Liver (tissue), 9 donors: ENCODE results near the gene NELL1. TPM values are rescaled to one million over a fixed set of nuclear protein-coding genes. Genes with fewer than 3 reads are reported as not detected.

Source experiments
- DNase-seq: peaks from one replicate; pipeline ENCODE4 v3.0.0-alpha.2; 2017; ENCODE audit warnings: low spot score
- H3K27ac ChIP-seq, 2 donors: one replicate each; pipeline ENCODE4 v1.7.0; 2013; ENCODE audit warnings: inconsistent platforms in 2 of 2, low read length in 2 of 2, control low read depth in 1 of 2, low read depth in 1 of 2, mild to moderate bottlenecking in 1 of 2
- H3K27me3 ChIP-seq, 4 donors: one replicate each; pipeline versions ENCODE4 v1.6.1 to v1.7.0; 2013; ENCODE audit warnings: low read length in 3 of 4, inconsistent platforms in 1 of 4, mild to moderate bottlenecking in 1 of 4, moderate library complexity in 1 of 4; ENCODE audit not compliant: control insufficient read depth in 4 of 4, insufficient read depth in 4 of 4
- H3K36me3 ChIP-seq, 4 donors: one replicate each; pipeline versions ENCODE4 v1.6.1 to v1.7.0; 2013; ENCODE audit warnings: low read length in 3 of 4, mild to moderate bottlenecking in 3 of 4, low read depth in 1 of 4, moderate library complexity in 1 of 4; ENCODE audit not compliant: control insufficient read depth in 4 of 4, insufficient read depth in 3 of 4
- H3K4me1 ChIP-seq, 4 donors: one replicate each; pipeline versions ENCODE4 v1.6.1 to v1.7.0; 2013; ENCODE audit warnings: low read length in 3 of 4, mild to moderate bottlenecking in 3 of 4, moderate library complexity in 1 of 4; ENCODE audit not compliant: control insufficient read depth in 4 of 4, insufficient read depth in 4 of 4
- H3K4me3 ChIP-seq, 3 donors: one replicate each; pipeline versions ENCODE4 v1.6.1 to v1.7.0; 2013; ENCODE audit warnings: low read length in 3 of 3, control low read depth in 1 of 3, low read depth in 1 of 3, mild to moderate bottlenecking in 1 of 3
- H3K9ac ChIP-seq, 2 donors: one replicate each; pipeline ENCODE4 v1.7.0; 2013; ENCODE audit warnings: low read length in 2 of 2, mild to moderate bottlenecking in 2 of 2, moderate library complexity in 2 of 2, control low read depth in 1 of 2, low read depth in 1 of 2
- H3K9me3 ChIP-seq, 4 donors: one replicate each; pipeline versions ENCODE4 v1.6.1 to v1.7.0; 2013; ENCODE audit warnings: low read length in 3 of 4; ENCODE audit not compliant: control insufficient read depth in 4 of 4
- EGR1 ChIP-seq, 2 donors: IDR thresholded peaks; 2 replicates each; pipeline ENCODE4 v1.6.1; 2016 to 2018; ENCODE audit warnings: antibody characterized with exemption in 2 of 2, low read depth in 2 of 2
- FOXA1 ChIP-seq: IDR thresholded peaks from 2 replicates; pipeline ENCODE4 v1.6.1; 2016; ENCODE audit warnings: antibody characterized with exemption
- FOXA2 ChIP-seq: IDR thresholded peaks from 2 replicates; pipeline ENCODE4 v1.6.1; 2016; ENCODE audit warnings: antibody characterized with exemption
- GABPA ChIP-seq, 2 donors: IDR thresholded peaks in 1 of 2; conservative IDR thresholded peaks in 1 of 2; 2 replicates each; pipeline ENCODE4 v1.6.1; 2016; ENCODE audit warnings: antibody characterized with exemption in 2 of 2, mild to moderate bottlenecking in 1 of 2, moderate library complexity in 1 of 2
- HNF4A ChIP-seq, 2 donors: conservative IDR thresholded peaks; 2 replicates each; pipeline ENCODE4 v1.6.1; 2016; ENCODE audit warnings: antibody characterized with exemption in 2 of 2, mild to moderate bottlenecking in 2 of 2
- HNF4G ChIP-seq: IDR thresholded peaks from 2 replicates; pipeline ENCODE4 v1.6.1; 2016; ENCODE audit warnings: antibody characterized with exemption
- JUND ChIP-seq, 2 donors: IDR thresholded peaks; 2 replicates each; pipeline ENCODE4 v1.6.1; 2016; ENCODE audit warnings: antibody characterized with exemption in 2 of 2
- NR2F2 ChIP-seq: IDR thresholded peaks from 2 replicates; pipeline ENCODE4 v1.6.1; 2016; ENCODE audit warnings: antibody characterized with exemption
- RAD21 ChIP-seq, 2 donors: IDR thresholded peaks; 2 replicates each; pipeline ENCODE4 v1.6.1; 2016; ENCODE audit warnings: antibody characterized with exemption in 2 of 2, mild to moderate bottlenecking in 2 of 2
- RXRA ChIP-seq, 2 donors: IDR thresholded peaks; 2 replicates each; pipeline ENCODE4 v1.6.1; 2017 to 2018; ENCODE audit warnings: antibody characterized with exemption in 2 of 2, mild to moderate bottlenecking in 1 of 2
- SP1 ChIP-seq: IDR thresholded peaks from 2 replicates; pipeline ENCODE4 v1.6.1; 2018; ENCODE audit warnings: antibody characterized with exemption, mild to moderate bottlenecking
- TAF1 ChIP-seq: conservative IDR thresholded peaks from 2 replicates; pipeline ENCODE4 v1.6.1; 2016; ENCODE audit warnings: antibody characterized with exemption, mild to moderate bottlenecking
- YY1 ChIP-seq: IDR thresholded peaks from 2 replicates; pipeline ENCODE4 v1.6.1; 2016; ENCODE audit warnings: antibody characterized with exemption, mild to moderate bottlenecking
- WGBS: extraction: QIAGEN DNeasy Blood & Tissue Kit; methylation state at CpG from one replicate; pipeline ENCODE4 v1.1.7; 2013; 5-methylcytosine and 5-hydroxymethylcytosine counted together
- polyA plus RNA-seq, 2 donors: library from polyadenylated mRNA; stranded (reverse) in 1 of 2; unstranded in 1 of 2; fragments of 200-250 nt in 1 of 2; fragments of >200 nt in 1 of 2; fragmentation: Nextera tagmentation in 1 of 2; extraction: Ambion mirVana in 1 of 2; gene quantifications; one replicate each; pipeline versions ENCODE4 v1.2.1 to v1.2.3, GENCODE V29; 2013 to 2015
- total RNA-seq, 2 donors: library from RNA; depleted of rRNA; stranded (reverse); fragments of >200 nt; gene quantifications; one replicate each; pipeline ENCODE4 v1.2.3, GENCODE V29; 2014
- TF ChIP-seq, protein P1 (sequence below): IDR thresholded peaks from 2 replicates; pipeline ENCODE4 v1.6.1; 2016; ENCODE audit warnings: antibody characterized with exemption
- TF ChIP-seq, protein P2 (sequence below): IDR thresholded peaks from 2 replicates; pipeline ENCODE4 v1.6.1; 2016; ENCODE audit warnings: antibody characterized with exemption
- TF ChIP-seq, protein P3 (sequence below): IDR thresholded peaks from 2 replicates; pipeline ENCODE4 v1.6.1; 2016; ENCODE audit warnings: antibody characterized with exemption
- TF ChIP-seq, protein P4 (sequence below): fragments of 150-350 bp; IDR thresholded peaks from 2 replicates; pipeline ENCODE4 v1.5.1; 2017; ENCODE audit warnings: improper control_type of control experiment, low read depth, low read length; ENCODE audit not compliant: missing input control
- donor health status: healthy.
- donor health status: healthy.
- donor health status: healthy.
- donor health status: healthy.
- donor health status: healthy.

The NELL1 gene
- total and polyA plus RNA-seq, 4 donors: not detected

GRCh38 chr11:20688761-20689160, 19.4 kb downstream of the NELL1 start:
- 52% methylated on average over 3 of the region's 3 CpGs for WGBS
- Histone ChIP-seq H3K27me3 (no peaks in the 10 kb centered on the region), H3K4me3 (no peak overlapping the region), H3K4me1 (no peaks in the 10 kb centered on the region), H3K27ac (no peak overlapping the region), H3K9ac (no peak overlapping the region), H3K36me3 (no peaks in the 10 kb centered on the region), H3K9me3 (no peaks in the 10 kb centered on the region)
- DNase-seq: no peak
- TF ChIP-seq, protein P1, sequence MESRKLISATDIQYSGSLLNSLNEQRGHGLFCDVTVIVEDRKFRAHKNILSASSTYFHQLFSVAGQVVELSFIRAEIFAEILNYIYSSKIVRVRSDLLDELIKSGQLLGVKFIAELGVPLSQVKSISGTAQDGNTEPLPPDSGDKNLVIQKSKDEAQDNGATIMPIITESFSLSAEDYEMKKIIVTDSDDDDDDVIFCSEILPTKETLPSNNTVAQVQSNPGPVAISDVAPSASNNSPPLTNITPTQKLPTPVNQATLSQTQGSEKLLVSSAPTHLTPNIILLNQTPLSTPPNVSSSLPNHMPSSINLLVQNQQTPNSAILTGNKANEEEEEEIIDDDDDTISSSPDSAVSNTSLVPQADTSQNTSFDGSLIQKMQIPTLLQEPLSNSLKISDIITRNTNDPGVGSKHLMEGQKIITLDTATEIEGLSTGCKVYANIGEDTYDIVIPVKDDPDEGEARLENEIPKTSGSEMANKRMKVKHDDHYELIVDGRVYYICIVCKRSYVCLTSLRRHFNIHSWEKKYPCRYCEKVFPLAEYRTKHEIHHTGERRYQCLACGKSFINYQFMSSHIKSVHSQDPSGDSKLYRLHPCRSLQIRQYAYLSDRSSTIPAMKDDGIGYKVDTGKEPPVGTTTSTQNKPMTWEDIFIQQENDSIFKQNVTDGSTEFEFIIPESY: no peak
- TF ChIP-seq RXRA (IDR thresholded peaks at IDR 0.05) (no peak), RAD21 (IDR thresholded peaks at IDR 0.05) (no peak), TAF1 (no peak), HNF4A (conservative IDR thresholded peaks at IDR 0.05) (no peak), NR2F2 (no peak), EGR1 (IDR thresholded peaks at IDR 0.05; ENCODE audit: low read depth in 2 of 2) (no peak), FOXA1 (no peak)
- TF ChIP-seq, protein P2, sequence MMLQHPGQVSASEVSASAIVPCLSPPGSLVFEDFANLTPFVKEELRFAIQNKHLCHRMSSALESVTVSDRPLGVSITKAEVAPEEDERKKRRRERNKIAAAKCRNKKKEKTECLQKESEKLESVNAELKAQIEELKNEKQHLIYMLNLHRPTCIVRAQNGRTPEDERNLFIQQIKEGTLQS: no peak
- TF ChIP-seq, protein P3, sequence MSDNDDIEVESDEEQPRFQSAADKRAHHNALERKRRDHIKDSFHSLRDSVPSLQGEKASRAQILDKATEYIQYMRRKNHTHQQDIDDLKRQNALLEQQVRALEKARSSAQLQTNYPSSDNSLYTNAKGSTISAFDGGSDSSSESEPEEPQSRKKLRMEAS: no peak

- Histone ChIP-seq H3K9me3 (no peaks in the 10 kb centered on the region), H3K36me3 (no peaks in the 10 kb centered on the region), H3K27me3 (no peaks in the 10 kb centered on the region), H3K27ac (no peak overlapping the region), H3K9ac (no peak overlapping the region), H3K4me3 (no peak overlapping the region), H3K4me1 (no peaks in the 10 kb centered on the region)
- 52% methylated on average over 6 of the region's 6 CpGs for WGBS
- no peak for TF ChIP-seq HNF4A (conservative IDR thresholded peaks at IDR 0.05)
- TF ChIP-seq RXRA (IDR thresholded peaks at IDR 0.05): no peak
- no peak for TF ChIP-seq RAD21 (IDR thresholded peaks at IDR 0.05)
- TF ChIP-seq EGR1 (IDR thresholded peaks at IDR 0.05; ENCODE audit: low read depth in 2 of 2): no peak
- no peak for TF ChIP-seq TAF1
- TF ChIP-seq NR2F2: no peak
- TF ChIP-seq FOXA2: no peak
- no peak for DNase-seq
Measured at GRCh38 chr11:20707876-20708275, 38.5 kb downstream of the NELL1 start.

DNA sequence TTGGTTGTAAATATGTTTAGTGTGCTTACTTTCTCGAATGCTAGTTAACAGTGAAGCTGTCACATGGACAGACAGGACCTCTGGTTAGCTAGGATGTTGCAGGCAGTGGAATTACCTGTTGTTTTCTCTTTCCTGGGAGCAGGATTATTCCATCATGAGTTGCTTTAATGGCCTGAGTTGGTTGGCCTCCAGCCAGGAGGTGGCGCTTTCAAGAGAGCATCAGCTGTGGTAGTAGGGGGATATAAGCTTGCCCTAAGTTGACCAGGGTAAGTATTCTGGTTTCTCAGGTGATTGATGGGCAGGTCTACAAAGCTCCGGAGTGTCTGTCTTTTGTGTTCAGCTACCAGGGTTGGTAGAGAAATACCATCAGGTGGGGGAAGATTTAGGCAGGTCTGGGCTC, 43.5 kb downstream of the NELL1 start:
- no peak for DNase-seq
- 71% methylated on average over 3 of the region's 3 CpGs for WGBS
- Histone ChIP-seq H3K9ac (no peak overlapping the region), H3K27me3 (peaks cover 0 to 2% (median 0%) of the 10 kb centered on the region in 4 donors), H3K27ac (no peak overlapping the region), H3K36me3 (no peaks in the 10 kb centered on the region), H3K4me1 (no peaks in the 10 kb centered on the region), H3K9me3 (no peaks in the 10 kb centered on the region), H3K4me3 (no peak overlapping the region)
- no peak for TF ChIP-seq SP1
- no peak for TF ChIP-seq RAD21 (IDR thresholded peaks at IDR 0.05)
- TF ChIP-seq, protein P4, sequence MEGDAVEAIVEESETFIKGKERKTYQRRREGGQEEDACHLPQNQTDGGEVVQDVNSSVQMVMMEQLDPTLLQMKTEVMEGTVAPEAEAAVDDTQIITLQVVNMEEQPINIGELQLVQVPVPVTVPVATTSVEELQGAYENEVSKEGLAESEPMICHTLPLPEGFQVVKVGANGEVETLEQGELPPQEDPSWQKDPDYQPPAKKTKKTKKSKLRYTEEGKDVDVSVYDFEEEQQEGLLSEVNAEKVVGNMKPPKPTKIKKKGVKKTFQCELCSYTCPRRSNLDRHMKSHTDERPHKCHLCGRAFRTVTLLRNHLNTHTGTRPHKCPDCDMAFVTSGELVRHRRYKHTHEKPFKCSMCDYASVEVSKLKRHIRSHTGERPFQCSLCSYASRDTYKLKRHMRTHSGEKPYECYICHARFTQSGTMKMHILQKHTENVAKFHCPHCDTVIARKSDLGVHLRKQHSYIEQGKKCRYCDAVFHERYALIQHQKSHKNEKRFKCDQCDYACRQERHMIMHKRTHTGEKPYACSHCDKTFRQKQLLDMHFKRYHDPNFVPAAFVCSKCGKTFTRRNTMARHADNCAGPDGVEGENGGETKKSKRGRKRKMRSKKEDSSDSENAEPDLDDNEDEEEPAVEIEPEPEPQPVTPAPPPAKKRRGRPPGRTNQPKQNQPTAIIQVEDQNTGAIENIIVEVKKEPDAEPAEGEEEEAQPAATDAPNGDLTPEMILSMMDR: no peak
- no peak for TF ChIP-seq EGR1 (IDR thresholded peaks at IDR 0.05; ENCODE audit: low read depth in 2 of 2)
- TF ChIP-seq NR2F2: no peak
- no peak for TF ChIP-seq FOXA2
- no peak for TF ChIP-seq HNF4G
- TF ChIP-seq, protein P3: no peak
- no peak for TF ChIP-seq RXRA (IDR thresholded peaks at IDR 0.05)
- no peak for TF ChIP-seq FOXA1
- TF ChIP-seq JUND (IDR thresholded peaks at IDR 0.05): no peak
- TF ChIP-seq, protein P1: no peak
- no peak for TF ChIP-seq YY1
- no peak for TF ChIP-seq TAF1
- TF ChIP-seq GABPA (IDR thresholded peaks at IDR 0.05 in 1 of 2, conservative IDR thresholded peaks at IDR 0.05 in 1 of 2): no peak
